Activated naive CD4-positive, alpha-beta T cell treated with anti-CD3 and anti-CD28 coated beads, Interleukin-2, amount 50 U/mL, for 72 hours (primary cell): ENCODE data around the gene NDOR1. TPM values are rescaled to one million over a fixed set of nuclear protein-coding genes. Genes with fewer than 3 reads are reported as not detected.

Experiments used
- ATAC-seq, 2 donors: fragments of 150-1000 bp; cut with Tn5 transposase; 2 replicates each; pipeline ENCODE4 v1.10.0; 2021; ENCODE audit warnings: mild to moderate bottlenecking in 2 of 2, moderate library complexity in 2 of 2
- DNase-seq, 2 donors: peaks; one replicate each; pipeline ENCODE4 v3.0.0; 2021 to 2022; ENCODE audit warnings: low spot score in 2 of 2
- H3K27ac Mint-ChIP-seq, 2 donors: one replicate each; pipeline ENCODE4 v1.8.0; 2022; ENCODE audit warnings: mild to moderate bottlenecking in 2 of 2, mixed read lengths in 2 of 2
- H3K36me3 Mint-ChIP-seq, 2 donors: one replicate each; pipeline ENCODE4 v1.8.0; 2022; ENCODE audit warnings: mixed read lengths in 2 of 2
- H3K9me3 Mint-ChIP-seq, 2 donors: one replicate each; pipeline ENCODE4 v1.8.0; 2022; ENCODE audit warnings: mixed read lengths in 2 of 2
- total RNA-seq, 2 donors: library from RNA; stranded (reverse); gene quantifications; one replicate each; pipeline ENCODE4 v1.2.3, GENCODE V29; 2022

NDOR1 gene
- total RNA-seq, 2 donors from 2014 or later = 31.7 to 48.5 TPM

DNA sequence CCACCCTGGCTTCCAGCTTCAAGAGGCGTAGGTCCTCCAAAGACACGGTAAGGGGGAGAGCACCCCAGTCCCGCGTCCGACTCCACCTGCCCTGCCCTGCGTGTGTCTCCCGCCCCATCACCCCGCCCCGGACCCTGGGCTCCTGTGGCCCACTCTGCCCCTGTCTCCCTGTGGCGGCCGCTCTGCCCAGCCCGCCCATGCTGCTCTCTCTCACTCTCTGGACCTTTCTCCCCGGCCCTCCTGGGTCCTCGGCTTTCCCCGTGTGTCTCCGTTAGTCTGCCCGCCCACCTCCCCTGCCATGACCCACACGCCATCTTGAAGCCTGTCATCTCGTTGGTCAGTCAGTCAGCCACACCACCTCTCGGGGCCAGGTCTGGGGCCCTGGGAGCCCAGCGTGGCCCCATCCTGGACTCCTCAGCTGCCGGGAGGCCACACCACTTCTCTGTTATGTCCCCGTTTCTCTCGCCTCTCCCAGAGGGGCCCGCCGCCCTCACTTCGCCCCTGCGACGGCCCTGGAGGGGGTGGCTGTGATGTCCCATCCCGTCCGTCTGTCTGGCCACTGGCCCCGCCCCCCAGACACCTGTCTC, 40.2 kb upstream of the NDOR1 start:
- no peak for ATAC-seq
- DNase-seq = no peak
- H3K9me3 Mint-ChIP-seq = no peaks in the 10 kb centered on the region
- no peaks in the 10 kb centered on the region for H3K36me3 Mint-ChIP-seq
- H3K27ac Mint-ChIP-seq = no peak overlapping the region

DNA sequence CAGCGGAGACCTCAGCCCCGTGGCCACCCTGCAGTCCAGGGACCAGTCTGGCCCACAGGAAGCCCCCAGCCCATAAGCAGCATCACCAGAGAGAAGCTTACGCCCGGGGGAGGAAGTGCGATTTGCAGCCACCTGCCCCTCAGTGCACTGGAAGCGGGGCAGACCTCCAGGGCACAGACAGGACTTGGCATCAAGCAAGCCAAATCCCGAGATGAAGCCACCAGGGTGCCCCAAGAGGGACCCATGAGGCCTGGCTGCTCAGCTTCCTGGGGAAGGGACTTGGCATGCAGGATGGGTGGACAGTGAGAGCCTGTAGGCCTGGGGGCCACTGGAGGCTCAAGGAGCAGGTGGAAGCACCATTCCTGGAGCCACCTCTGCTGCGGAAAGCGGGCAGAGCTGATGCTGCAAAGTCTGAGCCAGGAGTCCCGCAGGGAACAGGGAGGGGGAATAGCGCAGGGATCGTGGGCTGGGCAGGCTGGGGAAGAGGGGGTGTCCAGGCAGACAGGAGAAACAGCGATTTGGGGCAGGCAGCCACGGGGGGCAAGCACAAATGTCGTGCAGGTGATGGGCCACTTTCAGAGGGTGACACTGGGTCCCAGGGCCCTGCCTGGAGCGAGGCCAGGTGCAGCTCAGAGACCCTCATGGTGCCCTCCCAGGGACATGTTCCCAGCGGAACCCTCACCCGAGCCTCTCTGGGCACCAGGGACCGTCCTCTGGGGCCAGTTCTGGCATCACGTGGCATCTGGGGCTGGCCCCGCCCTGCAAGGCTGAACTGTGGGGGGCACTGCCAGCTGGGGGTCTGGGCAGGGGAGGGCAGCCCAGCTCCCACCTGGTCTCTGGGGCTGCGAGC, 38.9 kb upstream of the NDOR1 start:
- ATAC-seq (no peak), DNase-seq (no peak)
- Mint-ChIP-seq H3K27ac (no peak overlapping the region), H3K9me3 (no peaks in the 10 kb centered on the region), H3K36me3 (no peaks in the 10 kb centered on the region)

DNA sequence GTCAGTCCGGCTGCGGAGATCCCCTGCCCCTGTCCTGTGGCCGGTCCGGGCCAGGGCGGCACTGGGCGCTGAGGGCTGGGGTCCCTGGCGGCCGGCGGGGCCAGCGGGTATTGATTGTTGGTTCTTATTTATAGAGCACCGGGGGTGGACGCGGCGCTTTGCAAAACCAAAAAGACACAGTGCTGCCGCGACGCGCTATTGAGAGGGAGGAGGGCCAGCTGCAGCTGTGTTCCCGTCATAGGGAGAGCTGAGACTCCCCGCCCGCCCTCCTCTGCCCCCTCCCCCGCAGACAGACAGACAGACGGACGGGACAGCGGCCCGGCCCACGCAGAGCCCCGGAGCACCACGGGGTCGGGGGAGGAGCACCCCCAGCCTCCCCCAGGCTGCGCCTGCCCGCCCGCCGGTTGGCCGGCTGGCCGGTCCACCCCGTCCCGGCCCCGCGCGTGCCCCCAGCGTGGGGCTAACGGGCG, 38.2 kb upstream of the NDOR1 start:
- ATAC-seq = no peak
- no peaks in the 10 kb centered on the region for H3K36me3 Mint-ChIP-seq
- no peak overlapping the region for H3K27ac Mint-ChIP-seq
- DNase-seq = no peak
- H3K9me3 Mint-ChIP-seq = no peaks in the 10 kb centered on the region

DNA sequence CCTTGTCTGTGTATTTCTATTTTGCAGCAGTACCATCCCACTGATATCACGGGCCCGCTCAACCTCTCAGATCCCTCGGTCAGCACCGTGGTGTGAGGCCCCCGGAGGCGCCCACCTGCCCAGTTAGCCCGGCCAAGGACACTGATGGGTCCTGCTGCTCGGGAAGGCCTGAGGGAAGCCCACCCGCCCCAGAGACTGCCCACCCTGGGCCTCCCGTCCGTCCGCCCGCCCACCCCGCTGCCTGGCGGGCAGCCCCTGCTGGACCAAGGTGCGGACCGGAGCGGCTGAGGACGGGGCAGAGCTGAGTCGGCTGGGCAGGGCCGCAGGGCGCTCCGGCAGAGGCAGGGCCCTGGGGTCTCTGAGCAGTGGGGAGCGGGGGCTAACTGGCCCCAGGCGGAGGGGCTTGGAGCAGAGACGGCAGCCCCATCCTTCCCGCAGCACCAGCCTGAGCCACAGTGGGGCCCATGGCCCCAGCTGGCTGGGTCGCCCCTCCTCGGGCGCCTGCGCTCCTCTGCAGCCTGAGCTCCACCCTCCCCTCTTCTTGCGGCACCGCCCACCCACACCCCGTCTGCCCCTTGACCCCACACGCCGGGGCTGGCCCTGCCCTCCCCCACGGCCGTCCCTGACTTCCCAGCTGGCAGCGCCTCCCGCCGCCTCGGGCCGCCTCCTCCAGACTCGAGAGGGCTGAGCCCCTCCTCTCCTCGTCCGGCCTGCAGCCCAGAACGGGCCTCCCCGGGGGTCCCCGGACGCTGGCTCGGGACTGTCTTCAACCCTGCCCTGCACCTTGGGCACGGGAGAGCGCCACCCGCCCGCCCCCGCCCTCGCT, 37.5 kb upstream of the NDOR1 start:
- ATAC-seq (peak in 1 of 2 donors; percentile 15), DNase-seq (no peak)
- H3K36me3 Mint-ChIP-seq = no peaks in the 10 kb centered on the region
- H3K27ac Mint-ChIP-seq = no peak overlapping the region
- no peaks in the 10 kb centered on the region for H3K9me3 Mint-ChIP-seq

DNA sequence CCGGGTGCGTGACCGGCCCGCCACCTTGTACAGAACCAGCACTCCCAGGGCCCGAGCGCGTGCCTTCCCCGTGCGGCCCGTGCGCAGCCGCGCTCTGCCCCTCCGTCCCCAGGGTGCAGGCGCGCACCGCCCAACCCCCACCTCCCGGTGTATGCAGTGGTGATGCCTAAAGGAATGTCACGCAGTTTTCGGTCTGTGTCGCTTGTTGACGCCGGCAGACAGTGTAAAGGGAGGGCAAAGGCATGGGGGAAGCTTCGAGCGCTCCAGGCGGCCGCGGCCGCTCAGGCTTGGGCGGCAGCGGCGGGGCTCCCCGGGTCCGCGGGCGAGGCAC, 37.0 kb upstream of the NDOR1 start:
- peak in 1 of 2 donors; percentile 35 for ATAC-seq
- H3K27ac Mint-ChIP-seq = no peak overlapping the region

DNA sequence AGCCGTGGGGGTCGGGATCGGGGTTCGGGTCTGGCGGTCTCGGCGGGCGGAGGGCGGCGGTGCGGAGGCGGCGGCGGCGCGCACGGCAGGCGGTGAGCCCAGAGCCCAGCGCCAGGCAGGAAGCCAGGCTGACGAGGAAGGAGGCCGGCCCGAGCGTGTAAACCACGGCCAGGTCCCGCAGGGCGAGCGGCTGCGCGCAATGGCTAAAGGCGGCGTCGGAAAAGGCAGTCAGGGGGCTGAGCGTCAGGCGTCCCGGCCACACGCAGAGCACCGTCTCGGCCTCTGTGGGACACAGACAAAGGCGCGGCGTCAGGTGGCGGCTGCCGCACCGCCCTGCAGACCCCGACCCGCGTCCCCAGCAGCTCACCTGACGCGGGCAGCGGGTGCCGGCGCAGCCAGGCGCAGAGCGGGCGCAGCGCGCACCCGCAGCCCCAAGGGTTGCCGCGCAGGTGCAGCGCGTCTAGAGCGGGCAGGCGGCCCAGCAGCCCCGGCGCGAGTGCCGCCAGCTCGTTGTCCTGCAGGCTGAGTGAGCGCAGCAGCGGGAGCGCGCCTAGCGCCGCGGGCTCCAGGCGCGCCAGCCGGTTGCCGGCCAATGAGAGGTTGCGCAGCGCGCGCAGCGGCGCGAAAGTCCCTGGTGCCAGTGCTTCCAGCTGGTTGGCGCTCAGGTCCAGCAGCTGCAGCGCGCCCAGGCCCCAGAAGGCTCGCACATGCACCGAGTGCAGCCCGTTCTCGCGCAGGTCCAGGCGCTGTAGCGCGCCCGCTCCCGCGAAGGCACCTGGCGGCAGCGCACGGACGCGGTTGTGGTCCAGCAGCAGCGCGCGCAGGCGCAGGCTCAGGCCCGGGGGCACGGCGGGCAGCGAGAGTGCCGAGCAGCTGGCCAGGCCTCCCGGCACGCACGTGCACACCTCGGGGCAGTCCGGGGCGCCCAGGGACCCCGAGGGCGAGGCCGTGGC, 36.3 kb upstream of the NDOR1 start:
- Mint-ChIP-seq H3K36me3 (no peaks in the 10 kb centered on the region), H3K27ac (no peak overlapping the region), H3K9me3 (no peaks in the 10 kb centered on the region)
- DNase-seq (peak in 1 of 2 donors; percentile 36), ATAC-seq (peak; percentile 23 to 55)

More for the DNA sequence above, 37.0 kb upstream of the NDOR1 start:
- no peak for DNase-seq
- no peaks in the 10 kb centered on the region for H3K9me3 Mint-ChIP-seq
- H3K36me3 Mint-ChIP-seq = no peaks in the 10 kb centered on the region

DNA sequence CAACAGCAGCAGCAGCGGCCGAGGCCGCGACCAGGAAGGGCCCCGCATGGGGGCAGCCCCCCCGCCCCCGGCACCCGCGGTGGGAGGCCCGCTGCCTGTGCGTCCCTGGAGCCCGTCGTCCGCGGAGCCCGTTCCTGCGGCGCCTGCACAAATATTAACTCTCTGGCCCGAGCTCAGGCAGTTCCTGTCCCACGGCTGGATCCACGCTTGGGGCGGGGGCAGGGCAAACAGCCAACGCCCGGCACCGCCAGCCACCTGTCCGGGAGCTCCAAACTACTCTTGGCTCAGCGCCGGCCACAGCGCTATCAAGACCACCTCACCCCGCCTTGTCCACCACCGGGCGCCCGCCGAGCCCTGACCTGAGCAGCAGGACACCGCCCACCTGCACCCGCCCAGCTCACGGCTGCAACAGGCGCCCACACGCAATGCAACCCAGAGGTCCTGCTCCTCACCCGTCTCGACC, 35.6 kb upstream of the NDOR1 start, which contains the start of gene LRRC26:
LRRC26 (minus strand) TSS at position 156 of the 463 bp plus-strand sequence; CDS start at position 48, 108 bp downstream.
- DNase-seq (no peak), ATAC-seq (no peak)
- no peaks in the 10 kb centered on the region for H3K9me3 Mint-ChIP-seq
- no peaks in the 10 kb centered on the region for H3K36me3 Mint-ChIP-seq
- no peak within 1 kb of the TSS for H3K27ac Mint-ChIP-seq

DNA sequence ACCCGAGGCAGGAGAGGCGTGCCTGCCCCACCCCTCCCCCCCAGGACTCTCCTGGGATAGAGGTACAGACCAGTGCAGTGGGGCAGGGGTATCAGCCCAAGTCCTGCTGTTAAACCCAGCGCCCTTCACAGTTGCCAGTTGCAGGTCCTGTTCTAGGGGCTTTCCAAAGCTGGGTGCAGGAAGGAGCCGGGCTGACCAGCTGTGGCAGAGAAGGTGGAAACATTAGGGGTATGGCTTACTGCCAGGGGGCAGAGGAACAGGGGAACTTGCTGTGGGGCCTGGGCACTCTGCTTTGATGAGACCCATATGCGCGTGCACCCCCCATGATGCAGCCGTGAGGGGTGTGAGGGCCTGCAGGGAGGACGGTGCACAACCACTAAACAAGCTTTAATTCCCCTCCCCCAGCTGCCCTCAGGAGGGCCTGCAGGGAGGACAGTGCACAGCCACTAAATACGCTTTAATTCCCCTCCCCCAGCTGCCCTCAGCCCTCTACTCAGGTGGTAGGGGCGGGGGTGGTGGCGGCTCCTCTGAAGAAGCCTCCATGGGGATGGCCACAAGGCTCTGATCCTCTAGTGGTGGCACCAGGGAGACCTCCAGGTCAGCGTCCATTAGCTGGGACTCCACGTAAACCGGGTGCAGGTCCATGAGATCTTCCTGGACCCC, 34.9 kb upstream of the NDOR1 start:
- DNase-seq (no peak), ATAC-seq (no peak)
- H3K9me3 Mint-ChIP-seq = no peaks in the 10 kb centered on the region
- no peaks in the 10 kb centered on the region for H3K36me3 Mint-ChIP-seq
- H3K27ac Mint-ChIP-seq = no peak overlapping the region

DNA sequence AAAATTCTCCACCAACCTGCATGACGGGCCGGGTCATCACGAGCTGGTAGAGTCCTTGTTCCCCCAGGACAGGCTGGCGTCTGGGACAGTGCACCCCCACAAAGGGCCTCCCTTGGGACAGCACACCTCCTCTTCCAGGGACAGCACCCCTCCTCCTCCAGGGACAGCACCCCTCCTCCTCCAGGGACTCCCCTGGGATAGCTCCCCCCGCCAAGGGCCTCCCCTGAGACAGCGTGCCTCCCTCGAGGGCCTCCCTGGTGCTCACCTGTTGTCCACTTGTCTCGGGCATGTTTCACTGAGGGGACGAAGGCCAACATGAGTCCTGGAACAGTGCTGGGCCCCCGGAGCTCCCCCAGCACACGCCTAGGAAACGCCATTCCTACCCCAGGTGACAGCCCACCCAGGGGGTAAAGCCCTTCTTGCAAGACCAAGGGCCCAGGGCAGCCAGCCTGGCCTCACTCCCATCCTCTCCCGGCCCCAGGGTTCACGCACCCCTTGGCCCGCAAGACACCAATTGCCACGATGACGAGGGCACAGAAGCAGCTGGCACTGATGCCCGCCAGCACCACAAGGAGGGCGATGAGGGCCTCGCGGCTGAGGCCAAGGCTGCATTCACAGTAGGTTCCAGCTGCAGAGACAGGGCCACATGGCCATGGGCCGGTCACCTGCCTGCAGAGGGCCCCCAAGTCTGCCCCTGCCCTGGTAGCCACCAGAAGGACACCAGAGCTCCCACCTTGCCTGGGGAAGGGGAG, 34.2 kb upstream of the NDOR1 start:
- Mint-ChIP-seq H3K27ac (no peak overlapping the region), H3K36me3 (no peaks in the 10 kb centered on the region), H3K9me3 (no peaks in the 10 kb centered on the region)
- ATAC-seq (no peak), DNase-seq (no peak)

DNA sequence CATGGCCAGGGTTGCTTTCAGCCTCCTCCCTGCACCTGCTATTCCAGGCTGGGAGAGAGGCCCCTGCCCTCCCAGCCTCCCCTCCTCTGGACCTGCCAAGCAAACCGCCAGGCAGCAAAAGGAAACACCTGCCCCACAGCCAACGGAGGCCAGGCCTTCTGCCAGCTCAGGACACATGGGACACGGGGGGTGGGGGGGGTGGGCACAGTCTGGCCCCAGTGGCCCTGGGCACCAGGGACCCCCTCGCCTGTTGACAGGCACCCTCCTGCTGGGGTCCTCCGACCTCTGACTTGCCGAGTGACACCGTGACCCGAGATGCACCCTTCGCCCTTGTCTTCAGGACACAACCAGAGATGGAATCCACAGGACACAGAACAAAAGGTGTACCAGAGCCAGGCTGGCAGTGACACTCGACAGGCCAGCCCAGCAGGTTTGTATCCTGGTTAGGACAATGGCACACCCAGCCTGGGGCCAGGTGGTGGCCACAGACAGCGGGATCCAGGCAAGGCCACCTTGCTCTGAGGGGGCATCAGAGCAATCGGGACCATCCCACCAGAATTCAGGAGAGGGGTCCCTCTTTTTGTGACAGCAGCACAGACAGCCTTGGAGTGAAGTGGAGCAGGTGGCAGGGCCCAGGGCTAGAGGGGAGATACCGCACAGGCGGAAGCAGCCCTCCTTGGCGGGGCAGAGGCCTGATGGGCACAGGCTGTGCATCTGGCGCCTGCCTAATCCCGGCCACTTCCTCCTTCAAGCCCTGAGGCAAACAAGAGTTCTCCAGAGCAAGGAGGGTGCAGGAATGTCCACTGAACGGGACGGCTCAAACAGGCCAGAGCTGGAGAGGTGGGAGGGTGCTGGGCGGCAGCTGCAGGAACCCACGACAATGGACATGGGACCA, 32.4 kb upstream of the NDOR1 start:
- Mint-ChIP-seq H3K9me3 (no peaks in the 10 kb centered on the region), H3K36me3 (no peaks in the 10 kb centered on the region), H3K27ac (no peak overlapping the region)
- no peak for DNase-seq
- peak in 1 of 2 donors; percentile 6 for ATAC-seq

DNA sequence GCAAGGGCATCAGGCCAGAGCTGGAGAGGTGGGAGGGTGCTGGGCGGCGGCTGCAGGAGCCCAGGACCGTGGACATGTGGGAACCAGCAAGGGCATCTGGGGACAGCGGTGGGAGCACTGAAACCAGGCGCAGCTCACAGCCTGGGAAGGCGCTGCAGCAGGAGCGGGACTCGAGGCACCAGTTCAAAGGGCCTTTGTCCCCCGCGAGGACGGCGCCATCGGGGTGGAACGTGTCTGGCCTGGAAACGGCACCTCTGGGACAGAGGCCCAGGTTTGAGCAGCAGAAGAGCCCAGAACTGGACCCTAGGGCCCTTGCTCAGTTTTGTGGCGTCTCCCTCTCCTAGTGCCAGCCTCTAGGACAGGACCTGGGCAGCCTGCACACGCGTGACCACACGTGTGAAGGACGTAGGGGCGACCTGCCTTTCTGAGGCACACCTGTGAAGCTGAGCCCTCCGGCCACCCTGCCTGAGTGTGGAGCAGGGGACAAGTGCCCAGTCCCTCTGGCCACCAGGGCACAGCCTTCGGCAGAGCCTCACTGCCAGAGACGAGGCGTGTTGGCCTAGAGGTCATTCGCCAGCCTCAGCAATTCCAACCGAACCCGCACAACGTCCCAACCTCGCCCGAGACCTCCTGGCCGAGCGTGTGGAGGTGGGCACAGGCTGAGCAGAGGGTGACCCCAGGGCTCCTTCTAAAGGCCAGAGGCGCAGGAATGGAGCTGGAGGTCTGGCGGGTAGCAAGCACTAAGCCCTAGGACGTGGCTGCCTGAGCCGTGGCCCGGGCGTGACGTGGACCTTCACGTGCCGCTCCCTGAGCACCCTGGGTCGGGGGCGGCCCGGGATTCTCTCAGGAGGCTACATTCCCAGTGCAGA, 31.5 kb upstream of the NDOR1 start:
- H3K36me3 Mint-ChIP-seq = no peaks in the 10 kb centered on the region
- H3K9me3 Mint-ChIP-seq = no peaks in the 10 kb centered on the region
- DNase-seq (no peak), ATAC-seq (no peak)
- H3K27ac Mint-ChIP-seq = no peak overlapping the region

DNA sequence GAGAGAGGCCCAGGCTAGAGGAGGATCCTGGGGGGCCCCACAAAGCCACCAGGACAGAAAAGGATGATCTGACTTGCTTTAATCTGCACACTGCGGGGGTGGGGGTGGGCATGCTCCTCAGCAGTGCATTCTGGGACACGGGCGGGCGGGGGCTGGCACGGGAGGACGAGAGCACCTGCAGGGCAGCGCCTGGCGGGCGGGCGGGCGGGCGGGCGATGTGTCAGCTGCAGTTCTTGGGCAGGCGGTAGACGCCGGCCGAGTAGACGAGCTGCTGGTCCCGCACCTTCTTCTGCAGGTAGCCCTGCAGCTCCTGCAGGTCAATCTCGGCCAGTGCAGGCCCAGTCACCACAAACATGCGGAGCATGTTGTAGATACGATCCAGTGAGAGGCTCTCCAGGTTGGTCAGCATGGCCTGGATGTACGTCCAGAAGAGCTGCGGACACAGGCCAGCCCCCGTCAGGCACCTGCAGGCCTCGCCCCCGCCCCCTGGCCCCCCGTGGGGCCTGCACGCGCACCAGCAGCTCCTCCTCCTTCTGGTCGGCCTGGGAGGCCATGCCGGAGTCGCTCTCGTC, 30.7 kb upstream of the NDOR1 start:
- Mint-ChIP-seq H3K9me3 (no peaks in the 10 kb centered on the region), H3K36me3 (no peaks in the 10 kb centered on the region), H3K27ac (no peak overlapping the region)
- no peak for DNase-seq
- no peak for ATAC-seq

DNA sequence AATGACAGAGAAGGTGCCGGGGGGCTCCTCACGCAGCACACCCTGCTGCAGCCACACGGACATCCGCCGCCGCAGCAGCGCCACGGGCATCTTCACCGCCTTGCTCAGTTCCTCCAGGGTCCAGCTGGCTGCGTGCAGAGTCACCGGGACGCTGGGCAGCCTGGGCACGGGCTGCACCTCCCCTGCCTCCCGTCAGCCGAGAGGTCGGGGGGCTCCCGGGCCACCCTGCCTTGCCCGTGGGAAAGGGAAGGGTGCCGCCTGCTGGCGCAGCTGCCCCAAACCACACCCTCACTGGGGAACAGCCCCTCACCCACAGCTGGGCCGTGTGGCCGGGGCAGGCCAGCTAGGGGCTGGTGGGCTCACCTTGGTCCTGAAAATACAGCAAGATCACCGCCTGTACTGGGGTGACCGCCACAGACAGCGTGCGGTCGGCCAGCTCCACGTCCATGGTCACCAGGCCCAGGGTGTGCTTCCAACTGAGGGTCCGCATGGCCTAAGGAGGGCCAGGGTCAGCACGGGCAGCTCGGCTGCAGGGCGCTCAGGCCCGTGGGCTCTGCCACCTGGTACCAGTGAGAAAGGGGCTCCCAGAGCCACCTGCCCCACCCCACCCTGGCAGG, 30.0 kb upstream of the NDOR1 start:
- ATAC-seq (no peak), DNase-seq (no peak)
- H3K27ac Mint-ChIP-seq = no peak overlapping the region
- no peaks in the 10 kb centered on the region for H3K9me3 Mint-ChIP-seq
- H3K36me3 Mint-ChIP-seq = no peaks in the 10 kb centered on the region
